Right lobe of liver (tissue), 4 donors: ENCODE measurements around the gene DDX52.

Source experiments
- POLR2A ChIP-seq: fragments of 450-650 bp; IDR thresholded peaks from one replicate; pipeline ENCODE4 v1.6.1; 2017; ENCODE audit warnings: antibody characterized with exemption, mild to moderate bottlenecking
- TF ChIP-seq, protein P1 (sequence below), 4 donors: fragments of 200-600 bp in 3 of 4; fragments of 450-650 bp in 1 of 4; IDR thresholded peaks; one replicate each; pipeline versions ENCODE4 v1.5.1 to v1.8.0; 2016 to 2022; ENCODE audit warnings: antibody characterized with exemption in 4 of 4, mild to moderate bottlenecking in 2 of 4
- donor health status: DM: no; HTN: no; CAD: no.
- donor health status: DM: no; HTN: no; CAD: no.
- donor health status: DM: no; HTN: yes; CAD: no.

DNA sequence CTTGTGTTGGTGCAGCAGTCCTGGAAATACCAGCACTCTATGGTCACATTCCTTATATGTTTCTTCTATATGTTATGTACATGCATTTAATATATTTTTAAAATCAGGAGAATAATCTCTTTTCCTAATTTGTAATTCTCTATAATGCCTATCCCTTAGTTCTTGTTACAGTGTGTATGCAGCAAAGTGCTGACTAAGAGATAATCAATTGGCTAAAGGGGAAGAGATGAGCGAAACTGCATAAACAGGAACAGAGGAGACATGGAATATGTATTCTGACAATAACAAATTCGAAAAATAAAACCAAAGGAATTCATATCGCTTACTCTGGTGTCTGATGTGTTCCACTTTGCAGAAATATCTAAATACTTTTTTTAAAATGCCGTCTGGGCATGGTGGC is 75.7 kb downstream of the DDX52 start:
- TF ChIP-seq, protein P1, sequence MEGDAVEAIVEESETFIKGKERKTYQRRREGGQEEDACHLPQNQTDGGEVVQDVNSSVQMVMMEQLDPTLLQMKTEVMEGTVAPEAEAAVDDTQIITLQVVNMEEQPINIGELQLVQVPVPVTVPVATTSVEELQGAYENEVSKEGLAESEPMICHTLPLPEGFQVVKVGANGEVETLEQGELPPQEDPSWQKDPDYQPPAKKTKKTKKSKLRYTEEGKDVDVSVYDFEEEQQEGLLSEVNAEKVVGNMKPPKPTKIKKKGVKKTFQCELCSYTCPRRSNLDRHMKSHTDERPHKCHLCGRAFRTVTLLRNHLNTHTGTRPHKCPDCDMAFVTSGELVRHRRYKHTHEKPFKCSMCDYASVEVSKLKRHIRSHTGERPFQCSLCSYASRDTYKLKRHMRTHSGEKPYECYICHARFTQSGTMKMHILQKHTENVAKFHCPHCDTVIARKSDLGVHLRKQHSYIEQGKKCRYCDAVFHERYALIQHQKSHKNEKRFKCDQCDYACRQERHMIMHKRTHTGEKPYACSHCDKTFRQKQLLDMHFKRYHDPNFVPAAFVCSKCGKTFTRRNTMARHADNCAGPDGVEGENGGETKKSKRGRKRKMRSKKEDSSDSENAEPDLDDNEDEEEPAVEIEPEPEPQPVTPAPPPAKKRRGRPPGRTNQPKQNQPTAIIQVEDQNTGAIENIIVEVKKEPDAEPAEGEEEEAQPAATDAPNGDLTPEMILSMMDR (IDR thresholded peaks at IDR 0.05), result no peak
- TF ChIP-seq POLR2A, result no peak
